Measurements from ENCODE around the gene CLCN4. TPM values are rescaled to one million over a fixed set of nuclear protein-coding genes. Genes with fewer than 3 reads are reported as not detected.
A peak's percentile ranks its signal among the peaks of the same experiment; 100 is the strongest.

CLCN4 gene
- total RNA-seq, 4 donors from 2014 or later, result 7.1 to 19.1 (median 15.9) TPM

DNA sequence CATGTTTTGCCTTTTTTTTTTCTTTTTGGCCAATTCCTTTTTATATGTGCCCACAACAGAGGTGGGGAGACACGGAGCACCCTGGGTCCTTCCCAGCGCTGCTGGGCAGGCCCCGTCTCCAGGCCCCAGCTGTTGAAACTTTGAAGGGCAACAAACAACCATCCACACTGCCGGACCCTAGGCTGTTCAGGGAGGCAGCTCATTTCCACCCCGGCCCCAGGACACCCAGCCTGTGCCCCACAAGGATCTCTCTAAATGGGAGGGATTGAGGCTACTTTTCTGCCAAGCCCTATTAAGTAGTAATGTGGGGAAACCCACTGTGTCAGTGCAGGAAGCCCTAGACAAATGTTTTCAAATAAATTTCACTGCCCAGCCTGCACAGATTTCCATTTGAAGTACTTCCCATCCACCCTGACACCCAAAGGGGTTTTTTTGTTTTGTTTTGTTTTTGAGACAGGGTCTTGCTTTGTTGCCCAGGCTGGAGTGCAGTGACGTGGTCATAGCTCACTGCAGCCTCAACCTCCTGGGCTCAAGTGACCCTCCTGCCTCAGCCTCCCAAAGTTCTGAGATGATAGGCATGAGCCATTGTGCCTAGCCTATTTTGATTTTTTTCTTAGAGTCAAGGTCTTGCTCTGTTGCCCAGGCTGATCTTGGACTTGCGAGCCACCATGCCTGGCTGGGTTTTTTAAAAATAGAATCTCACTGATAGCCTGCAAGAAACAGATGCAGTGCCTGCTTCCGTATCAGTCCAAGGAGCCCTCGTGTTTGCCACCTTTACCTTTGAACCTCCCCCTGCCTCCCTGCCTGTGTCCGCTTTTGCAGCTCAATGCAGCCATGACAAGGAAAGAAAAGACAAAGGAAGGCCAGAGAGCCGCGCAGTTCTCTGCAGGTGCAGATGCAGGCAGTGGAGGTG, 13.4 kb upstream of the CLCN4 start:
- intact Hi-C loops (cut with DNase I), result no loop called here
- no peak overlapping the region for H3K27ac ChIP-seq
- no peaks in the 10 kb centered on the region for H3K9me3 ChIP-seq
- peaks cover 4 to 6% of the 10 kb centered on the region in 2 donors for H3K36me3 ChIP-seq
- H3K4me1 ChIP-seq, result no peaks in the 10 kb centered on the region
- no peaks in the 10 kb centered on the region for H3K27me3 ChIP-seq
- H3K4me3 ChIP-seq (replicated peaks in 1 of 3), result no peak overlapping the region
- TF ChIP-seq, protein P1, sequence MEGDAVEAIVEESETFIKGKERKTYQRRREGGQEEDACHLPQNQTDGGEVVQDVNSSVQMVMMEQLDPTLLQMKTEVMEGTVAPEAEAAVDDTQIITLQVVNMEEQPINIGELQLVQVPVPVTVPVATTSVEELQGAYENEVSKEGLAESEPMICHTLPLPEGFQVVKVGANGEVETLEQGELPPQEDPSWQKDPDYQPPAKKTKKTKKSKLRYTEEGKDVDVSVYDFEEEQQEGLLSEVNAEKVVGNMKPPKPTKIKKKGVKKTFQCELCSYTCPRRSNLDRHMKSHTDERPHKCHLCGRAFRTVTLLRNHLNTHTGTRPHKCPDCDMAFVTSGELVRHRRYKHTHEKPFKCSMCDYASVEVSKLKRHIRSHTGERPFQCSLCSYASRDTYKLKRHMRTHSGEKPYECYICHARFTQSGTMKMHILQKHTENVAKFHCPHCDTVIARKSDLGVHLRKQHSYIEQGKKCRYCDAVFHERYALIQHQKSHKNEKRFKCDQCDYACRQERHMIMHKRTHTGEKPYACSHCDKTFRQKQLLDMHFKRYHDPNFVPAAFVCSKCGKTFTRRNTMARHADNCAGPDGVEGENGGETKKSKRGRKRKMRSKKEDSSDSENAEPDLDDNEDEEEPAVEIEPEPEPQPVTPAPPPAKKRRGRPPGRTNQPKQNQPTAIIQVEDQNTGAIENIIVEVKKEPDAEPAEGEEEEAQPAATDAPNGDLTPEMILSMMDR (IDR thresholded peaks at IDR 0.05), result no peak
- TF ChIP-seq POLR2A (IDR thresholded peaks at IDR 0.05), result no peak
- DNase-seq, result no peak
- WGBS, 2 donors, result 87 to 96% methylated on average over 9 to 11 of the region's 12 CpGs

DNA sequence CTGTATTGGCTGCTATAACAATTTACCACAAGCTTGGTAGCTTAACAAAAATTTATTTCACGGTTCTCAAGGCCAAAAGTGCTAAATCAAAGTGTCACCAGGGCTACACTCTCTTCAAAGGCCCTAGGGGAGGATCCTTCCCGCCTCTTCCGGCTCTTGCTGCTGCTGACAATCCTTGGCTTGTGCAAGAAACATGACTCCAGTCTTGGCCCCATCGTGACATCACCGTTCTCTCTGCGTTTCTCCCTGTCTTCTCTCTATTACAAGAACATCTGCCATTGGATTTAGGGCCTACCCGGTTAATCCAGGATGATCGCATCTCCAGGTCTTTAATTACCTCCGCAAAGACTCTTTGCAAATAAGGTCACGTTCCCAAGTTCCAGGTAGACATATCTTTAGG, 10.4 kb upstream of the CLCN4 start:
- H3K27ac ChIP-seq, result no peak overlapping the region
- 90 to 94% methylated on average over 10 of the region's 10 CpGs for WGBS, 2 donors
- H3K4me3 ChIP-seq (replicated peaks in 1 of 3), result no peak overlapping the region
- intact Hi-C loops (cut with DNase I), result no loop called here
- TF ChIP-seq, protein P1 (IDR thresholded peaks at IDR 0.05), result no peak
- no peak for TF ChIP-seq POLR2A (IDR thresholded peaks at IDR 0.05)
- DNase-seq, result no peak
- H3K27me3 ChIP-seq, result no peaks in the 10 kb centered on the region
- no peaks in the 10 kb centered on the region for H3K9me3 ChIP-seq
- H3K36me3 ChIP-seq, result no peaks in the 10 kb centered on the region
- H3K4me1 ChIP-seq, result no peaks in the 10 kb centered on the region

DNA sequence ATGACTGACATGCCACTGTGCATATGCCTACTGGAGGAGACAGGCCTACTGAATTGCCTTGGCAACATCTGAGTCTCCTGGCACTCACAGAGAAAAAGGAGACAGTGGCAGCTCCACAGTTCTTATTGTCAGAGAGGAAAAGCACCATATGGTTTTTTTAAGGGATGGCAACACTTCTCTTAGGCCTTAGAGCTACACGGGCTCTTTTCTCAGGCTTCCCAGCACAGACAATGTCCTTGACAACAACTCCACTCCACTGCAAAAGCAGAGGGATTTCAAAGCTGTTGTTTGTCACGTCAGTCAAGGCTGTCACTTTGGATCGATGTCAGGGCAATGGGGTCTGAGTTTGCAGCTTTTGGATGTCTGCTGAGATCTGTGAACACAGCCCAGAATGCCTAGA, 4.7 kb upstream of the CLCN4 start:
- no peaks in the 10 kb centered on the region for H3K4me1 ChIP-seq
- H3K36me3 ChIP-seq, result no peaks in the 10 kb centered on the region
- DNase-seq, result no peak
- H3K27ac ChIP-seq, result no peak overlapping the region
- no peaks in the 10 kb centered on the region for H3K27me3 ChIP-seq
- intact Hi-C loops (cut with DNase I), result no loop called here
- 58 to 89% methylated on average over 3 of the region's 3 CpGs for WGBS, 2 donors
- no peak overlapping the region for H3K4me3 ChIP-seq (replicated peaks in 1 of 3)
- TF ChIP-seq, protein P1 (IDR thresholded peaks at IDR 0.05), result no peak
- TF ChIP-seq POLR2A (IDR thresholded peaks at IDR 0.05), result no peak
- no peaks in the 10 kb centered on the region for H3K9me3 ChIP-seq

DNA sequence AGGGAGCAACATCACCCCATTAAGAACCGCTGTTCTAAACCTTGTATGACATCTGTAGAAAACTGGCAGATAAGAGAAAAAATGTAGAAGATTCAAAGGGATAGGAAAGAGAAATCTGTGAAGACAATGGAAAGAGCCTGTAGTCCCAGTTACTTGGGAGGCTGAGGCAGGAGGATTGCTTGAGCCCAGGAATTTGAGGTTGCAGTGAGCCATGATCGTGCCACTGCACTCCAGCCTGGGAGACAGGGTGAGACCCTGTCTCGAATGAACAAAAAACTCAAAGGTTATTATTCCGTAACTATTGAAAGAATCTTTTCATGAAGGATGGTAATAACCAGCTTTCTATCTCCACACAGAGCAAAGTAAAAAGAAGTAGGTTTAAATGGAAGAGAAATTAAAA, 1.6 kb upstream of the CLCN4 start:
- no peak for TF ChIP-seq POLR2A (IDR thresholded peaks at IDR 0.05)
- TF ChIP-seq, protein P1 (IDR thresholded peaks at IDR 0.05), result no peak
- Histone ChIP-seq H3K36me3 (no peaks in the 10 kb centered on the region), H3K4me3 (replicated peaks in 1 of 3) (no peak overlapping the region), H3K4me1 (peaks cover 0 to 8% of the 10 kb centered on the region in 2 donors), H3K27me3 (peaks cover 5% of the 10 kb centered on the region), H3K9me3 (no peaks in the 10 kb centered on the region), H3K27ac (peak overlapping the region in 1 of 3 donors; percentile 36)
- 83 to 88% methylated on average over 4 of the region's 4 CpGs for WGBS, 2 donors
- DNase-seq, result no peak
- intact Hi-C loops (cut with DNase I), result no loop called here

DNA sequence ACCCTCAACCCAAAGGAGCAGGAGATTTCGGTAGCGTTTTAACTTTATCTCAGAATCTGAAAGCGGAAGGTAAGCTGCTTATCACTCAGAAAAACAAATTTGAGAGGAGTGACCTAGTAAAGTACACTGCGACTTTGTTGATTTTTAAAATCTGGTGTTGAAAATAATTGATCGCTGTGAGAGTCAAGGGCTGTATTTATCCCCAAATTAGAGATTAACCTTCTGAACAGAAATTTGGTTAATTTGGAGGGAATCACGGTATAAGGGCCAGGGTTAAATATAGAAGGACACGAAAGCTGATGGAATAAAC, 212 bp downstream of the CLCN4 start:
- DNase-seq, result no peak
- no peaks in the 10 kb centered on the region for H3K36me3 ChIP-seq
- peak overlapping the region; percentile 66 to 90 (median 73) for H3K27ac ChIP-seq
- WGBS, 2 donors, result 2 to 6% methylated on average over 7 of the region's 7 CpGs
- TF ChIP-seq, protein P1 (IDR thresholded peaks at IDR 0.05), result no peak
- TF ChIP-seq POLR2A (IDR thresholded peaks at IDR 0.05), result peak in 1 of 2 donors; percentile 20
- H3K27me3 ChIP-seq, result peaks cover 5% of the 10 kb centered on the region
- peaks cover 0 to 8% of the 10 kb centered on the region in 2 donors for H3K4me1 ChIP-seq
- H3K4me3 ChIP-seq (replicated peaks in 1 of 3), result peak overlapping the region in 2 of 3 donors; percentile 14 to 17
- no peaks in the 10 kb centered on the region for H3K9me3 ChIP-seq
- intact Hi-C loops (cut with DNase I), result no loop called here
